ENCODE measurements around the gene KLK1. TPM values are rescaled to one million over a fixed set of nuclear protein-coding genes. Genes with fewer than 3 reads are reported as not detected.

The KLK1 gene
- total and polyA plus RNA-seq, 8 donors, result 4.1 to 55.0 (median 6.9) TPM; not detected in 3

- Histone ChIP-seq H3K9me3 (no peaks in the 10 kb centered on the region), H3K4me1 (peaks cover 7 to 16% (median 14%) of the 10 kb centered on the region in 4 donors), H3K27me3 (peaks cover 4 to 94% (median 28%) of the 10 kb centered on the region in 3 donors), H3K36me3 (no peaks in the 10 kb centered on the region), H3K27ac (no peak within 1 kb of the TSS), H3K4me3 (no peak within 1 kb of the TSS)
- 64 to 72% (median 69%) methylated on average over 8 of the region's 8 CpGs for WGBS, 5 donors
- TF ChIP-seq EP300 (IDR thresholded peaks at IDR 0.05) (no peak), POLR2A (IDR thresholded peaks at IDR 0.05) (no peak), POLR2AphosphoS5 (IDR thresholded peaks at IDR 0.05) (no peak), CTCF (IDR thresholded peaks at IDR 0.05) (no peak)
- intact Hi-C loops (cut with DNase I; ENCODE audit: low total_unique reads), result no loop called here
- DNase-seq, result no peak
Measured at GRCh38 chr19:50833117-50833801, 9.7 kb upstream of the KLK1 start, which contains the start of gene KLK15. TSS of gene KLK15 (minus strand) at chr19:50833574. CDS start at chr19:50831492, 2,082 bp downstream.

GRCh38 chr19:50832666-50833065 is 9.1 kb upstream of the KLK1 start:
- peaks cover 4 to 93% (median 28%) of the 10 kb centered on the region in 3 donors for H3K27me3 ChIP-seq
- 81 to 92% (median 86%) methylated on average over 8 of the region's 8 CpGs for WGBS, 5 donors
- no peak for DNase-seq

GRCh38 chr19:50831026-50831396 is 7.4 kb upstream of the KLK1 start:
- intact Hi-C loops (cut with DNase I; ENCODE audit: low total_unique reads), result no loop called here
- DNase-seq, result no peak
- 75 to 84% (median 78%) methylated on average over 7 of the region's 7 CpGs for whole genome bisulfite sequencing, 5 donors
- Histone ChIP-seq H3K4me1 (peaks cover 7 to 12% (median 10%) of the 10 kb centered on the region in 4 donors), H3K9me3 (peaks cover 0 to 3% (median 0%) of the 10 kb centered on the region in 4 donors), H3K27ac (no peak overlapping the region), H3K36me3 (no peaks in the 10 kb centered on the region), H3K27me3 (peaks cover 4 to 93% (median 27%) of the 10 kb centered on the region in 3 donors), H3K4me3 (no peak overlapping the region)
- TF ChIP-seq POLR2A (IDR thresholded peaks at IDR 0.05), result no peak
- TF ChIP-seq EP300 (IDR thresholded peaks at IDR 0.05), result no peak
- TF ChIP-seq POLR2AphosphoS5 (IDR thresholded peaks at IDR 0.05), result no peak
- no peak for TF ChIP-seq CTCF (IDR thresholded peaks at IDR 0.05)

More at GRCh38 chr19:50832666-50833065, 9.1 kb upstream of the KLK1 start:
- intact Hi-C loops (cut with DNase I; ENCODE audit: low total_unique reads), result no loop called here
- Histone ChIP-seq H3K4me1 (peaks cover 7 to 16% (median 14%) of the 10 kb centered on the region in 4 donors), H3K27ac (no peak overlapping the region), H3K9me3 (no peaks in the 10 kb centered on the region), H3K36me3 (no peaks in the 10 kb centered on the region), H3K4me3 (no peak overlapping the region)
- TF ChIP-seq CTCF (IDR thresholded peaks at IDR 0.05) (no peak), POLR2A (IDR thresholded peaks at IDR 0.05) (no peak), EP300 (IDR thresholded peaks at IDR 0.05) (no peak), POLR2AphosphoS5 (IDR thresholded peaks at IDR 0.05) (no peak)

GRCh38 chr19:50830266-50831025 is 6.9 kb upstream of the KLK1 start:
- peaks cover 3 to 6% (median 4%) of the 10 kb centered on the region in 4 donors for H3K4me1 ChIP-seq
- 29 to 35% (median 34%) methylated on average over 15 to 17 of the region's 17 CpGs for WGBS, 5 donors
- peaks cover 0 to 3% (median 0%) of the 10 kb centered on the region in 4 donors for H3K9me3 ChIP-seq
- intact Hi-C loops (cut with DNase I; ENCODE audit: low total_unique reads), result no loop called here
- H3K36me3 ChIP-seq, result no peaks in the 10 kb centered on the region
- TF ChIP-seq POLR2AphosphoS5 (IDR thresholded peaks at IDR 0.05) (no peak), EP300 (IDR thresholded peaks at IDR 0.05) (no peak), POLR2A (IDR thresholded peaks at IDR 0.05) (no peak), CTCF (IDR thresholded peaks at IDR 0.05) (no peak)
- peaks cover 4 to 93% (median 21%) of the 10 kb centered on the region in 3 donors for H3K27me3 ChIP-seq
- no peak overlapping the region for H3K27ac ChIP-seq
- H3K4me3 ChIP-seq, result no peak overlapping the region
- peak in 1 of 2 donors; percentile 68 for DNase-seq

Data from stomach (tissue), 9 donors.